Measurements from ENCODE around the gene DOCK10.

GRCh38 chr2:224982226-224982625 is 60.0 kb downstream of the DOCK10 start:
- TF ChIP-seq EZH2 (IDR thresholded peaks at IDR 0.05; ENCODE audit: low read length, missing control alignments) = no peak
- no peak for TF ChIP-seq CTCF (conservative IDR thresholded peaks at IDR 0.05 in 1 of 2, IDR thresholded peaks at IDR 0.05 in 1 of 2; ENCODE audit: low read depth in 1 of 2, low read length in 2 of 2)
